T-cell (primary cell): ENCODE measurements around the gene STARD10. TPM values are rescaled to one million over a fixed set of nuclear protein-coding genes. Genes with fewer than 3 reads are reported as not detected.

Experiments used
- ATAC-seq, 4 experiments: fragments of 200-7000 bp in 3 of 4; fragments of 150-1000 bp in 1 of 4; cut with Tn5 transposase; replicated peaks in 1 of 4; 1 replicate in 3 of 4; 2 replicates in 1 of 4; pipeline ENCODE4 v1.10.0; 2021; ENCODE audit warnings: moderate library complexity in 3 of 4, mild to moderate bottlenecking in 2 of 4, moderate number of reproducible peaks in 1 of 4
- CTCF ChIA-PET, 2 donors: fragments of 300-600 bp; sonication (Branson Sonifier 250); formaldehyde crosslinking; loops; one replicate each; lab custom pipeline; 2022; ENCODE audit warnings: antibody characterized with exemption in 2 of 2; lab: Charles Lee
- POLR2A ChIA-PET, 2 donors: fragments of 300-600 bp; sonication (Branson Sonifier 250); formaldehyde crosslinking; loops; one replicate each; lab custom pipeline; 2022; ENCODE audit warnings: antibody characterized with exemption in 2 of 2; lab: Charles Lee
- DNase-seq, 35 experiments: peaks; one replicate each; pipeline versions ENCODE4 v3.0.0 to v3.0.0-alpha.2; 2013 to 2023
- H3K27ac ChIP-seq: one replicate; pipeline ENCODE4 v1.5.1; 2013; ENCODE audit warnings: low read length
- H3K27me3 ChIP-seq, 2 experiments: replicated peaks in 1 of 2; 1 replicate in 1 of 2; 2 replicates in 1 of 2; pipeline versions ENCODE4 v1.6.1 to v1.7.0; 2013; ENCODE audit warnings: low read length in 1 of 2, mixed read lengths in 1 of 2; ENCODE audit not compliant: control insufficient read depth in 2 of 2, insufficient read depth in 2 of 2; ENCODE audit errors: extremely low read depth in 1 of 2
- H3K36me3 ChIP-seq, 2 donors: 1 replicate in 1 of 2; 2 replicates in 1 of 2; pipeline versions ENCODE4 v1.6.1 to v1.7.0; 2013; ENCODE audit warnings: low read length in 1 of 2; ENCODE audit not compliant: control insufficient read depth in 2 of 2, insufficient read depth in 1 of 2; ENCODE audit errors: extremely low read depth in 1 of 2
- H3K4me1 ChIP-seq, 2 experiments: 1 replicate in 1 of 2; 2 replicates in 1 of 2; pipeline versions ENCODE4 v1.6.1 to v1.7.0; 2013; ENCODE audit warnings: low read length in 2 of 2, mixed read lengths in 1 of 2; ENCODE audit not compliant: insufficient read depth in 2 of 2, control insufficient read depth in 1 of 2; ENCODE audit errors: extremely low read depth in 1 of 2
- H3K4me3 ChIP-seq, 2 donors: 1 replicate in 1 of 2; 2 replicates in 1 of 2; pipeline versions ENCODE4 v1.5.1 to v1.7.0; 2013; ENCODE audit warnings: mild to moderate bottlenecking in 2 of 2, low read length in 1 of 2, moderate library complexity in 1 of 2; ENCODE audit not compliant: control insufficient read depth in 1 of 2; ENCODE audit errors: extremely low read depth in 1 of 2
- H3K9me3 ChIP-seq: 2 replicates; pipeline ENCODE4 v1.7.0; 2013
- H3K27ac Mint-ChIP-seq, 2 donors: one replicate each; pipeline ENCODE4 v1.8.0; 2020 to 2021; ENCODE audit warnings: mild to moderate bottlenecking in 2 of 2, mixed read lengths in 2 of 2
- H3K27me3 Mint-ChIP-seq, 2 donors: one replicate each; pipeline ENCODE4 v1.8.0; 2021 to 2022; ENCODE audit warnings: mixed read lengths in 2 of 2
- H3K36me3 Mint-ChIP-seq: one replicate; pipeline ENCODE4 v1.8.0; 2021; ENCODE audit warnings: mixed read lengths
- H3K4me1 Mint-ChIP-seq, 3 donors: one replicate each; pipeline ENCODE4 v1.8.0; 2020 to 2022; ENCODE audit warnings: mixed read lengths in 3 of 3, mild to moderate bottlenecking in 1 of 3
- H3K4me3 Mint-ChIP-seq, 3 donors: one replicate each; pipeline ENCODE4 v1.8.0; 2020 to 2022; ENCODE audit warnings: mild to moderate bottlenecking in 3 of 3, mixed read lengths in 3 of 3, moderate library complexity in 3 of 3
- H3K9me3 Mint-ChIP-seq, 3 donors: one replicate each; pipeline ENCODE4 v1.8.0; 2020 to 2022; ENCODE audit warnings: mixed read lengths in 3 of 3
- WGBS: methylation state at CpG from one replicate; pipeline ENCODE4 v1.1.5; 2013; ENCODE audit warnings: missing lambda C conversion rate; ENCODE audit not compliant: insufficient coverage; 5-methylcytosine and 5-hydroxymethylcytosine counted together
- total RNA-seq, 35 experiments: library from RNA in 6 of 35; stranded (reverse) in 6 of 35; fragments of 120-200 nt in 1 of 35; gene quantifications; one replicate each; pipeline versions ENCODE4 v1.2.1 to v1.2.4 and lab custom pipeline; 2013 to 2026

Gene STARD10
- total RNA-seq, 5 donors from 2014 or later (not counting 1 experiment from before 2014, with no cell fraction given) = 11.1 to 24.9 (median 19.1) TPM

- H3K36me3 Mint-ChIP-seq = peaks cover 44% of the 10 kb centered on the region
- CTCF ChIA-PET = no interaction called here
Measured at GRCh38 chr11:72838691-72839305, 45.0 kb upstream of the STARD10 start.

GRCh38 chr11:72836111-72836510, 42.3 kb upstream of the STARD10 start:
- peak overlapping the region in 1 of 2 donors; percentile 22 for H3K27ac Mint-ChIP-seq
- POLR2A ChIA-PET = no interaction called here
- Histone ChIP-seq H3K4me3 (no peak overlapping the region), H3K4me1 (no peaks in the 10 kb centered on the region), H3K36me3 (peaks cover 6 to 39% of the 10 kb centered on the region in 2 donors), H3K27ac (no peak overlapping the region), H3K9me3 (no peaks in the 10 kb centered on the region), H3K27me3 (no peaks in the 10 kb centered on the region)
- H3K4me1 Mint-ChIP-seq = peaks cover 0 to 19% (median 4%) of the 10 kb centered on the region in 3 donors
- no peaks in the 10 kb centered on the region for H3K9me3 Mint-ChIP-seq
- no peak overlapping the region for H3K4me3 Mint-ChIP-seq
- H3K27me3 Mint-ChIP-seq = no peaks in the 10 kb centered on the region
- 86% methylated on average over 1 of the region's 4 CpGs for WGBS
- DNase-seq = no peak
- ATAC-seq = no peak
- CTCF ChIA-PET = interaction anchor here in 1 of 2 donors (0.6 kb wide), 1 partner anchor 471 kb away, joined by 9 read pairs; no protein-coding TSS in a partner anchor
- H3K36me3 Mint-ChIP-seq = peaks cover 21% of the 10 kb centered on the region

More at GRCh38 chr11:72838691-72839305, 45.0 kb upstream of the STARD10 start:
- H3K4me3 Mint-ChIP-seq = no peak overlapping the region
- Histone ChIP-seq H3K9me3 (no peaks in the 10 kb centered on the region), H3K27ac (no peak overlapping the region), H3K4me1 (no peaks in the 10 kb centered on the region), H3K4me3 (no peak overlapping the region), H3K36me3 (peaks cover 9 to 60% of the 10 kb centered on the region in 2 donors), H3K27me3 (no peaks in the 10 kb centered on the region)
- POLR2A ChIA-PET = no interaction called here
- H3K9me3 Mint-ChIP-seq = no peaks in the 10 kb centered on the region
- no peaks in the 10 kb centered on the region for H3K27me3 Mint-ChIP-seq
- 90% methylated on average over 2 of the region's 4 CpGs for WGBS
- ATAC-seq (no peak), DNase-seq (no peak)
- peaks cover 0 to 15% (median 0%) of the 10 kb centered on the region in 3 donors for H3K4me1 Mint-ChIP-seq
- H3K27ac Mint-ChIP-seq = peak overlapping the region; percentile 24 to 62

- Histone ChIP-seq H3K4me3 (no peak overlapping the region), H3K36me3 (peaks cover 6 to 37% of the 10 kb centered on the region in 2 donors), H3K9me3 (no peaks in the 10 kb centered on the region), H3K27me3 (no peaks in the 10 kb centered on the region), H3K27ac (no peak overlapping the region), H3K4me1 (no peaks in the 10 kb centered on the region)
- ChIA-PET CTCF (interaction anchor here in 1 of 2 donors (0.7 kb wide), 1 partner anchor 37 kb away, joined by 3 read pairs; no protein-coding TSS in a partner anchor), POLR2A (interaction anchor here (0.7 kb wide), 2 partner anchors 135 to 562 kb away, joined by 3 to 5 read pairs; no protein-coding TSS in a partner anchor)
- Mint-ChIP-seq H3K4me3 (no peak overlapping the region), H3K27me3 (no peaks in the 10 kb centered on the region), H3K9me3 (no peaks in the 10 kb centered on the region), H3K27ac (peak overlapping the region; percentile 31 to 59), H3K4me1 (peaks cover 0 to 19% (median 4%) of the 10 kb centered on the region in 3 donors), H3K36me3 (peaks cover 21% of the 10 kb centered on the region)
- DNase-seq (peak in 1 of 35 experiments; percentile 20), ATAC-seq (no peak)
- 86% methylated on average over 1 of the region's 5 CpGs for WGBS
Measured at GRCh38 chr11:72834905-72835304, 41.1 kb upstream of the STARD10 start.

GRCh38 chr11:72833811-72834493, 40.1 kb upstream of the STARD10 start:
- Histone ChIP-seq H3K27ac (no peak overlapping the region), H3K27me3 (no peaks in the 10 kb centered on the region), H3K4me1 (no peaks in the 10 kb centered on the region), H3K4me3 (no peak overlapping the region), H3K9me3 (no peaks in the 10 kb centered on the region), H3K36me3 (peaks cover 7 to 39% of the 10 kb centered on the region in 2 donors)
- Mint-ChIP-seq H3K36me3 (peaks cover 17% of the 10 kb centered on the region), H3K27ac (peak overlapping the region in 1 of 2 donors; percentile 31), H3K27me3 (no peaks in the 10 kb centered on the region), H3K4me1 (peaks cover 0 to 15% (median 4%) of the 10 kb centered on the region in 3 donors), H3K4me3 (no peak overlapping the region), H3K9me3 (no peaks in the 10 kb centered on the region)
- ATAC-seq (no peak), DNase-seq (no peak)
- POLR2A ChIA-PET = no interaction called here
- 89% methylated on average over 5 of the region's 8 CpGs for WGBS
- CTCF ChIA-PET = interaction anchor here in 1 of 2 donors (0.6 kb wide), 1 partner anchor 365 kb away, joined by 4 read pairs; no protein-coding TSS in a partner anchor

- no peaks in the 10 kb centered on the region for H3K27me3 Mint-ChIP-seq
- WGBS = 100% methylated on average over 4 of the region's 5 CpGs
- CTCF ChIA-PET = interaction anchor here (0.6 to 2.6 kb wide), 2 partner anchors 345 to 364 kb away, joined by 4 to 24 read pairs; no protein-coding TSS in a partner anchor
- POLR2A ChIA-PET = no interaction called here
- no peak overlapping the region for H3K27ac ChIP-seq
- H3K9me3 Mint-ChIP-seq = no peaks in the 10 kb centered on the region
- ATAC-seq (no peak), DNase-seq (no peak)
- peaks cover 0 to 10% (median 4%) of the 10 kb centered on the region in 3 donors for H3K4me1 Mint-ChIP-seq
- no peaks in the 10 kb centered on the region for H3K27me3 ChIP-seq
- H3K4me3 Mint-ChIP-seq = no peak overlapping the region
- peaks cover 13% of the 10 kb centered on the region for H3K36me3 Mint-ChIP-seq
- no peaks in the 10 kb centered on the region for H3K9me3 ChIP-seq
- H3K4me3 ChIP-seq = no peak overlapping the region
- H3K36me3 ChIP-seq = peaks cover 14 to 39% of the 10 kb centered on the region in 2 donors
- H3K4me1 ChIP-seq = peaks cover 0 to 4% of the 10 kb centered on the region in 2 experiments
- peak overlapping the region; percentile 69 to 74 for H3K27ac Mint-ChIP-seq
Measured at GRCh38 chr11:72833083-72833733, 39.4 kb upstream of the STARD10 start.
